Measurements from ENCODE around the gene TEP1. TPM values are rescaled to one million over a fixed set of nuclear protein-coding genes. Genes with fewer than 3 reads are reported as not detected.

The TEP1 gene
- total RNA-seq, 2 experiments from 2014 or later: 14.3 to 17.4 TPM

DNA sequence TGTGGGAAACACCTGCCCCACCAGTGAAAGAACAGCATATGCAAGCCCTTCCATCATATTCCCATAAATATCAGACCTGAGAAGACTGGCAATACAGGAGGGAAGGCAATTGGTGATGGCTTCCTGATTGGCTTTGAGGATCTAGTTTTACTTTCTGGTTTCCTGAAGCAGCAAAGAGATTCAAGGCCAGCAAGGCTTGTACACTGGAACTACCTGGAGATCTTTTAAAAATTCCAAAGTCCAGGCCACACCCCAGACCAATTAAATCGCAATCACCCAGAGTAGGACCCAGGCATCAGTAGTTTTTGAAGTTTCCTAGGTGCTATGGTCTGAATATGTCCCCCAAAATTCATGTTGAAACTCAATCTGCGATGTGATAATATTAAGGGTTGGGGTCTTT, 2.9 kb upstream of the TEP1 start:
- Mint-ChIP-seq H3K27ac (peak overlapping the region; percentile 4), H3K36me3 (ENCODE audit: low read depth) (peaks cover 3% of the 10 kb centered on the region), H3K27me3 (no peaks in the 10 kb centered on the region), H3K4me3 (no peak overlapping the region), H3K9me3 (no peaks in the 10 kb centered on the region), H3K4me1 (ENCODE audit: low read depth) (peaks cover 33% of the 10 kb centered on the region)
- no peaks in the 10 kb centered on the region for H3K27me3 ChIP-seq (ENCODE audit: control insufficient read depth in 1 of 2, insufficient read depth in 2 of 2, low read length in 2 of 2)
- intact Hi-C loops (cut with DNase I, micrococcal nuclease): loop anchor here in 1 of 2 experiments (5.0 kb wide), 2 partner anchors 79 to 116 kb away; no protein-coding TSS in a partner anchor
- H3K4me3 ChIP-seq (ENCODE audit: low read length): no peak overlapping the region
- H3K27ac ChIP-seq (ENCODE audit: low read depth in 1 of 2, low read length in 2 of 2): no peak overlapping the region
- POLR2A ChIA-PET: interaction anchor here (1.0 to 3.9 kb wide), 8 partner anchors 13 to 194 kb away, joined by 3 to 28 read pairs (median 3); partner anchors contain the start of genes APEX1, OSGEP, PARP2 and PIP4P1
- ATAC-seq (ENCODE audit: poor library complexity) (no peak), DNase-seq (no peak)
- H3K4me1 ChIP-seq (ENCODE audit: insufficient read depth, low read length): peaks cover 14% of the 10 kb centered on the region
- H3K9me3 ChIP-seq (ENCODE audit: control insufficient read depth in 1 of 2, insufficient read depth in 1 of 2, low read length in 2 of 2): no peaks in the 10 kb centered on the region
- CTCF ChIA-PET: interaction anchor here (0.7 to 2.2 kb wide), 15 partner anchors 14 to 274 kb away, joined by 3 to 14 read pairs (median 4); partner anchors contain the start of genes APEX1, OSGEP, PARP2 and PIP4P1
- H3K36me3 ChIP-seq (ENCODE audit: insufficient read depth, low read length): no peaks in the 10 kb centered on the region
- TF ChIP-seq, protein P1, sequence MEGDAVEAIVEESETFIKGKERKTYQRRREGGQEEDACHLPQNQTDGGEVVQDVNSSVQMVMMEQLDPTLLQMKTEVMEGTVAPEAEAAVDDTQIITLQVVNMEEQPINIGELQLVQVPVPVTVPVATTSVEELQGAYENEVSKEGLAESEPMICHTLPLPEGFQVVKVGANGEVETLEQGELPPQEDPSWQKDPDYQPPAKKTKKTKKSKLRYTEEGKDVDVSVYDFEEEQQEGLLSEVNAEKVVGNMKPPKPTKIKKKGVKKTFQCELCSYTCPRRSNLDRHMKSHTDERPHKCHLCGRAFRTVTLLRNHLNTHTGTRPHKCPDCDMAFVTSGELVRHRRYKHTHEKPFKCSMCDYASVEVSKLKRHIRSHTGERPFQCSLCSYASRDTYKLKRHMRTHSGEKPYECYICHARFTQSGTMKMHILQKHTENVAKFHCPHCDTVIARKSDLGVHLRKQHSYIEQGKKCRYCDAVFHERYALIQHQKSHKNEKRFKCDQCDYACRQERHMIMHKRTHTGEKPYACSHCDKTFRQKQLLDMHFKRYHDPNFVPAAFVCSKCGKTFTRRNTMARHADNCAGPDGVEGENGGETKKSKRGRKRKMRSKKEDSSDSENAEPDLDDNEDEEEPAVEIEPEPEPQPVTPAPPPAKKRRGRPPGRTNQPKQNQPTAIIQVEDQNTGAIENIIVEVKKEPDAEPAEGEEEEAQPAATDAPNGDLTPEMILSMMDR (IDR thresholded peaks at IDR 0.05): no peak

DNA sequence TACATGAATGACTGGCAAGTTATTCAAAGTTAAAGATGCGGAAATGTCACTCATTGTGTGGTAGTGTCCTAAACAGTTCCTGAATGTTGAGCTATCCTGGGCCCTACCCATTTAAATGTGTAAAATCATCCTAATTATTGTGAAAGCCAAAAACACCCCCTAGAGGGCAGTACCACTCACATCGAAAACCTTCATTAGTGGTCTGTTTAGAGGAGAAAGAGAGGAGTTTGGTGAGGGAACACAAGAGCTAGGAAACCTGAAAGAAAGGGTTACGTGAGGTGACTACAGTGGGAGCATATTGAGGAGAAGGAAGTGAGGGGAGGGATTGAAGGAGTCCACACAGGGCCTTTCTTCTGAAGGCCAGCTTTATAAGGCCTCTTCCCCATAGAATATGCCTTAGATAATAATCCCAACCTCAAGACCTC, 2.5 kb upstream of the TEP1 start:
- peaks cover 37% of the 10 kb centered on the region for H3K4me1 Mint-ChIP-seq (ENCODE audit: low read depth)
- no peaks in the 10 kb centered on the region for H3K9me3 ChIP-seq (ENCODE audit: control insufficient read depth in 1 of 2, insufficient read depth in 1 of 2, low read length in 2 of 2)
- ChIA-PET POLR2A (interaction anchor here (1.0 to 3.9 kb wide), 10 partner anchors 14 to 198 kb away, joined by 3 to 28 read pairs (median 4); partner anchors contain the start of genes APEX1, OSGEP, PARP2 and PIP4P1), CTCF (interaction anchor here (0.7 to 2.2 kb wide), 16 partner anchors 9 to 275 kb away, joined by 3 to 14 read pairs (median 4); partner anchors contain the start of genes APEX1, OSGEP, PARP2 and PIP4P1)
- peaks cover 3% of the 10 kb centered on the region for H3K36me3 Mint-ChIP-seq (ENCODE audit: low read depth)
- DNase-seq: peak in 5 of 14 experiments; percentile 26 to 76 (median 65)
- peak overlapping the region; percentile 4 for H3K27ac Mint-ChIP-seq
- no peaks in the 10 kb centered on the region for H3K27me3 ChIP-seq (ENCODE audit: control insufficient read depth in 1 of 2, insufficient read depth in 2 of 2, low read length in 2 of 2)
- H3K9me3 Mint-ChIP-seq: no peaks in the 10 kb centered on the region
- H3K27ac ChIP-seq (ENCODE audit: low read depth in 1 of 2, low read length in 2 of 2): no peak overlapping the region
- H3K27me3 Mint-ChIP-seq: no peaks in the 10 kb centered on the region
- H3K4me3 ChIP-seq (ENCODE audit: low read length): no peak overlapping the region
- H3K36me3 ChIP-seq (ENCODE audit: insufficient read depth, low read length): no peaks in the 10 kb centered on the region
- TF ChIP-seq, protein P1 (IDR thresholded peaks at IDR 0.05): peak; percentile 88
- intact Hi-C loops (cut with DNase I, micrococcal nuclease): loop anchor here (1.0 to 5.0 kb wide), 4 partner anchors 78 to 194 kb away; no protein-coding TSS in a partner anchor
- H3K4me3 Mint-ChIP-seq: peak overlapping the region; percentile 50
- H3K4me1 ChIP-seq (ENCODE audit: insufficient read depth, low read length): peaks cover 17% of the 10 kb centered on the region
- ATAC-seq (ENCODE audit: poor library complexity): peak; percentile 39

DNA sequence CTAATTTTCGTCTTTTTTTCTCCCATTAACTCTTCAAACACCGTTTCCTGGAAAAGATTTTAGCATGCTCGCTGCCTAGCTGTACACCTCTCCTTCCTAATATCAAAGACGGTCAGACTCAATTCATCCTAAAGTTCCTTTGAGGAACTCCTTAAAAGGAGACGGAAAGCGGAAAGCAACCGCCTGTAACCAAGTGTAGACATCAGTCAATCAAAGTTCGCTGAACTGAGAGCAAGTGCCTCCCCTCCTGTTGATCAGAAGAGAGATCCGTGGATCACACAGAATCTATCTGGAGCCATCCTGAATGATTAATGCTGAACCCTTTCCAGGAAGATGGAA, 412 bp upstream of the TEP1 start:
- H3K9me3 ChIP-seq (ENCODE audit: control insufficient read depth in 1 of 2, insufficient read depth in 1 of 2, low read length in 2 of 2): no peaks in the 10 kb centered on the region
- Mint-ChIP-seq H3K27ac (peak overlapping the region; percentile 80), H3K9me3 (no peaks in the 10 kb centered on the region), H3K27me3 (no peaks in the 10 kb centered on the region), H3K4me1 (ENCODE audit: low read depth) (peaks cover 49% of the 10 kb centered on the region), H3K4me3 (peak overlapping the region; percentile 98), H3K36me3 (ENCODE audit: low read depth) (peaks cover 13% of the 10 kb centered on the region)
- TF ChIP-seq, protein P1 (IDR thresholded peaks at IDR 0.05): peak; percentile 2
- H3K4me1 ChIP-seq (ENCODE audit: insufficient read depth, low read length): peaks cover 19% of the 10 kb centered on the region
- no peaks in the 10 kb centered on the region for H3K36me3 ChIP-seq (ENCODE audit: insufficient read depth, low read length)
- H3K4me3 ChIP-seq (ENCODE audit: low read length): peak overlapping the region; percentile 96
- DNase-seq: peak in 5 of 14 experiments; percentile 5 to 53 (median 52)
- ChIA-PET POLR2A (interaction anchor here (1.1 to 3.9 kb wide), 8 partner anchors 12 to 270 kb away, joined by 4 to 28 read pairs (median 8); partner anchors contain the start of genes APEX1, OSGEP, PARP2 and PIP4P1), CTCF (interaction anchor here (1.0 to 2.2 kb wide), 5 partner anchors 10 to 197 kb away, joined by 3 to 8 read pairs (median 3); partner anchors contain the start of genes APEX1 and OSGEP)
- no peaks in the 10 kb centered on the region for H3K27me3 ChIP-seq (ENCODE audit: control insufficient read depth in 1 of 2, insufficient read depth in 2 of 2, low read length in 2 of 2)
- intact Hi-C loops (cut with DNase I, micrococcal nuclease): loop anchor here (2.0 to 5.0 kb wide), 8 partner anchors 41 to 274 kb away; partner anchors contain the start of genes APEX1 (in 2 of the 2), ANG (in 1 of the 2), OSGEP (in 1 of the 2) and PARP2 (in 1 of the 2)
- ATAC-seq (ENCODE audit: poor library complexity): peak; percentile 38
- H3K27ac ChIP-seq (ENCODE audit: low read depth in 1 of 2, low read length in 2 of 2): peak overlapping the region; percentile 80 to 90

All from CD4-positive, alpha-beta T cell (primary cell).